ENCODE measurements around the gene FN3KRP. TPM values are rescaled to one million over a fixed set of nuclear protein-coding genes. Genes with fewer than 3 reads are reported as not detected.

The FN3KRP gene
- total RNA-seq, 2 experiments from 2014 or later, result 28.3 to 36.3 TPM

DNA sequence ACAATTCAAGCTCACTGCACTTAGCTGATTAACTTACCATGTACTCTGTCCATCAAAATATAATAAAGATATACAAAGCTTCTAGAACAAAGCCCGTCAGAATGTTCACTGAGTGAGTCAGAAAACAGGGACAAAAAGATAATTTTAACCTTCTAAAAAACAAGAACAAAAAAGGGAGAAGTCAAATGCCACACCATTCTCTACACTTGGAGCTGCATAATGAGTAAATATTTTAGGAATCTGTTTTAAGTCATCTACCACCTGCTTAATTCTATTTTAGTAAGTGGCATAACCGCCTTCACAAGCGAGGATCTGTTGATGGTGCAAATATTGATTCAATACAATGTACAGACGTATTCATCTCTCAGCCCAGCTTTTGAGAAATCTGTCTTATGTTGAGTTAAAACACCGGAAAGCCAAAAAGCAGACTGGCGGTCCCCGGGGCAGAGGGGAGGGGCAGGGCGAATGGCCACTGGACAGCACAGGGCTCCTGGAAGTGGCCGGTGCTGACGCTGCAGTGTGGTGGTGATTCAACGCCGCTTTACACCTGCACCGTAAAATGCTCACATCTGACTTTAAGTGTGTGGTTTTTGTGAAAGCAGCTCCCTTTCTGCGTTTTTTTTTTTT lies 38.1 kb upstream of the FN3KRP start:
- DNase-seq (no peak), ATAC-seq (no peak)
- Mint-ChIP-seq H3K4me3 (no peak overlapping the region), H3K4me1 (no peaks in the 10 kb centered on the region), H3K9me3 (ENCODE audit: low read depth) (peaks cover 11% of the 10 kb centered on the region), H3K27me3 (no peaks in the 10 kb centered on the region), H3K27ac (no peak overlapping the region), H3K36me3 (ENCODE audit: low read depth) (peaks cover 6% of the 10 kb centered on the region)
- POLR2A ChIA-PET, result no interaction called here
- intact Hi-C loops (cut with DNase I, micrococcal nuclease), result no loop called here
- CTCF ChIA-PET, result interaction anchor here (0.6 to 1.2 kb wide), 3 partner anchors 10 to 332 kb away, joined by 3 read pairs; no protein-coding TSS in a partner anchor

GRCh38 chr17:82679586-82680465 lies 36.7 kb upstream of the FN3KRP start:
- DNase-seq (peak; percentile 26), ATAC-seq (no peak)
- Mint-ChIP-seq H3K9me3 (ENCODE audit: low read depth) (peaks cover 11% of the 10 kb centered on the region), H3K27ac (no peak overlapping the region), H3K4me1 (no peaks in the 10 kb centered on the region), H3K27me3 (no peaks in the 10 kb centered on the region), H3K36me3 (ENCODE audit: low read depth) (peaks cover 6% of the 10 kb centered on the region), H3K4me3 (no peak overlapping the region)
- CTCF ChIA-PET, result interaction anchor here (1.2 kb wide), 1 partner anchor 11 kb away, joined by 3 read pairs; no protein-coding TSS in a partner anchor
- intact Hi-C loops (cut with DNase I, micrococcal nuclease), result no loop called here
- POLR2A ChIA-PET, result no interaction called here

DNA sequence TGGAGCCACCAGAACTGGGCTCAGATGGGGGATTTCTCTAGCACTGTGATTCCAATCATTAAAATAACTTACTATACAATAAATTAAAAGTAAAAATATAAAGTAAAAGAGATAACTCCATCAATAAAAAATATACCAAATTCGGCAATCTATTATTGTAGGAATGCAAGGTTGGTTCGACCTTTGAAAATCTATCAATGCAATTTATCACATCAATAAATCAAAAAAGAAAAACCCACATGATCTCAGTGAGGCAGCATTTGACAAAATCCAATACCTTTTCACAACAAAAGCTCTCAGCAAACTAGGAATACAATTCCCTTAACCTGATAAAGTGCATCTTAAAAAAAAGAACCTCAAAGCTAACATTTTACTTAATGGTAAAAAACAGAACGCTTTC lies 35.0 kb upstream of the FN3KRP start:
- no peak overlapping the region for H3K4me3 Mint-ChIP-seq
- DNase-seq (no peak), ATAC-seq (no peak)
- CTCF ChIA-PET, result interaction anchor here (0.7 to 1.1 kb wide), 2 partner anchors 30 to 53 kb away, joined by 3 read pairs; no protein-coding TSS in a partner anchor
- peaks cover 11% of the 10 kb centered on the region for H3K9me3 Mint-ChIP-seq (ENCODE audit: low read depth)
- POLR2A ChIA-PET, result no interaction called here
- no peaks in the 10 kb centered on the region for H3K27me3 Mint-ChIP-seq
- intact Hi-C loops (cut with DNase I, micrococcal nuclease), result no loop called here
- H3K27ac Mint-ChIP-seq, result no peak overlapping the region
- peaks cover 6% of the 10 kb centered on the region for H3K36me3 Mint-ChIP-seq (ENCODE audit: low read depth)
- H3K4me1 Mint-ChIP-seq, result no peaks in the 10 kb centered on the region

DNA sequence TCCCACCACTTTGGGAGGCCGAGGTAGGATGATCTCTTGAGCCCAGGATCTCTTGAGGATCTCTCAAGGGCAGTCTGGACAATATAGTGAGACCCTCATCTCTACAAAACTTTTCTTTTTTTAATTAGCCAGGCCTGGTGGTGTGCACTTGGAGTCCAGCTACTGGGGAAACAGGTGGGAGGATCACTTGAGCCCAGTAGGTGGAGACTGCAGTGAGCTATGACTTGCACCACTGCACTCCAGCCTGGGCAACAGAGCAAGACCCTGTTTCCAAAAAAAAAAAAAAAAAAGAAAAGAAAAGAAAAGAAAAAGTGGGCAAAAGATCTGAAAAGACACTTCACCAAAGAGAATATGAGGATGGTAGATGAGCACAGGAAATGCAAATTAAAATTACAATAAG lies 33.0 kb upstream of the FN3KRP start:
- POLR2A ChIA-PET, result no interaction called here
- no peak overlapping the region for H3K4me3 Mint-ChIP-seq
- CTCF ChIA-PET, result no interaction called here

DNA sequence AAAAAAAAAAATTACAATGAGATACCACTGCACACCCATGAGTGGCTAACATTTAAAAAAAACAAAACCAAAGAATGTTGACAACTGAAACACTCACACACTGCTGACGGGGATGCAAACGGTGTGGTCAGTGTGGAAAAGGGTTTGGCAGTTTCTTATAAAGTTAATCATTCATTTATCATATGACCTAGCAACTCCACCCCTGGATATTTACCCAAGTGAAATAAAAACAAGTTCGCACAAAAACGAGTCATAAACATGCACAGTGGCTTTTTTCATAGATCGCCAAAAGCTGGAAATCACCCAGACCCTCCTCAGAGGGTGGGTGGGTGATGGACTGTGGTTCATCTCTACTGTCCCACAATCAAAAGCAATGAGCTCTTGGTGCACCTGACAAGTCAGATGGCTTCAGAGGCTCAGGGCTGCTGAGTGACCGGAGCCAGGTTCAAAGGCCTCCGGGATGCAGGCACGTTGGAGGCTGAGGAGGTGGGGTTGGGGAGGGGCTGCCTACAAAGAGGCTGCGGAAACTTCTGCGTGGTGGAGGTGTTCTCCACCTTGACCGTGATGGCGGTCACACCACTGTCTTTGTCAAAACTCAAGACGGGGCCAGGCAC lies 32.2 kb upstream of the FN3KRP start:
- Mint-ChIP-seq H3K9me3 (ENCODE audit: low read depth) (peaks cover 11% of the 10 kb centered on the region), H3K27me3 (no peaks in the 10 kb centered on the region), H3K27ac (no peak overlapping the region), H3K36me3 (ENCODE audit: low read depth) (peaks cover 6% of the 10 kb centered on the region), H3K4me1 (no peaks in the 10 kb centered on the region), H3K4me3 (no peak overlapping the region)
- no peak for ATAC-seq
- DNase-seq, result no peak
- ChIA-PET POLR2A (no interaction called here), CTCF (no interaction called here)
- intact Hi-C loops (cut with DNase I, micrococcal nuclease), result no loop called here

More for the DNA sequence above, 33.0 kb upstream of the FN3KRP start:
- H3K36me3 Mint-ChIP-seq (ENCODE audit: low read depth), result peaks cover 6% of the 10 kb centered on the region
- H3K4me1 Mint-ChIP-seq, result no peaks in the 10 kb centered on the region
- ATAC-seq (no peak), DNase-seq (no peak)
- intact Hi-C loops (cut with DNase I, micrococcal nuclease), result no loop called here
- H3K27me3 Mint-ChIP-seq, result no peaks in the 10 kb centered on the region
- no peak overlapping the region for H3K27ac Mint-ChIP-seq
- H3K9me3 Mint-ChIP-seq (ENCODE audit: low read depth), result peaks cover 11% of the 10 kb centered on the region

DNA sequence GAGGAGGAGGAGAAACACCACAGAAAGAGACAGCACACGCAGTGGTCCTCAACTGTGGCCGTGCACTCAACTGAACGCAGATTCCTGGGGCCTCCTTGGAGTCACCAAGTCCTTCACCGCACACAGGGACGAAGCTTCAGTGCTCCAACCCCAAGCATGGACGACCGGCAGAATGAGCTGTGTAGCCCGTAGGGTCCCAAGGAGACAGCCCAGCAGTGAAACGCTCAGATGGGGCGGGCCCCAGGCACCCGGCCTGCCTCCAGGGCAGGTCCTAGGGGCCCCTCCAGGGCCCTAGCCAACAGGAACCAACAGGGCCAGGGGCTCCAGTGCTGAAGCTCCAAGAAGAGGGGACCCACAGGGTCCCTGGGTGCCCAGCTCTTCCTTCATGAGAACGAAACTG lies 31.2 kb upstream of the FN3KRP start:
- POLR2A ChIA-PET, result no interaction called here
- H3K27me3 Mint-ChIP-seq, result no peaks in the 10 kb centered on the region
- no peak overlapping the region for H3K4me3 Mint-ChIP-seq
- peaks cover 4% of the 10 kb centered on the region for H3K4me1 Mint-ChIP-seq
- no peak for ATAC-seq
- intact Hi-C loops (cut with DNase I, micrococcal nuclease), result no loop called here
- H3K9me3 Mint-ChIP-seq (ENCODE audit: low read depth), result peaks cover 11% of the 10 kb centered on the region
- H3K27ac Mint-ChIP-seq, result no peak overlapping the region
- CTCF ChIA-PET, result no interaction called here
- no peak for DNase-seq
- H3K36me3 Mint-ChIP-seq (ENCODE audit: low read depth), result peaks cover 10% of the 10 kb centered on the region

GRCh38 chr17:82686366-82687324 lies 29.9 kb upstream of the FN3KRP start:
- ATAC-seq, result no peak
- peaks cover 7% of the 10 kb centered on the region for H3K36me3 Mint-ChIP-seq (ENCODE audit: low read depth)
- no peak overlapping the region for H3K4me3 Mint-ChIP-seq
- H3K27ac Mint-ChIP-seq, result no peak overlapping the region
- no peak for DNase-seq
- CTCF ChIA-PET, result no interaction called here
- H3K27me3 Mint-ChIP-seq, result no peaks in the 10 kb centered on the region
- POLR2A ChIA-PET, result no interaction called here
- H3K9me3 Mint-ChIP-seq (ENCODE audit: low read depth), result peaks cover 7% of the 10 kb centered on the region
- H3K4me1 Mint-ChIP-seq, result peaks cover 9% of the 10 kb centered on the region
- intact Hi-C loops (cut with DNase I, micrococcal nuclease), result no loop called here

DNA sequence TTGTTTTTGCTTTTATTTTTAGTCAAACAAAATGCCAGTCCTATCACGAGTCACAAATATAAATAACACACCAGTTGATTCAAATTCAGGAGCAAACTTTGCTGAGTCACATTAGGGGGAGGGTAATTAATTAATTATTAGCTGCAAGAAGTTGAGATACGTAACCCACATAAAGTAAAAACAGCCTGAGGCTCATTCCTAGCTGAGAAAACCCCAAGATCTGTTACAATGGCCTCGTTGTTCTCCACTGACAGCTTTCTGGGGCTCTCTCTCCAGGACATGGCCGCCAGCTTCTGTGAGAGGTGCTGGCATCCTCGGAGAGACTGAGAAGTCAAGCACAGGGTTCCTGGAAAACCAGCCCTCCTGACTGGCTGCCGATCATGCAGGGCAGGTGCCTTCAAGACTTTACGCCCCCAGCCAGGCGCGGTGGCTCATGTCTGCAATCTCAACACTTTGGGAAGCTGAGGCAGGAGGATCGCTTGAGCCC lies 29.1 kb upstream of the FN3KRP start:
- intact Hi-C loops (cut with DNase I, micrococcal nuclease), result no loop called here
- no peak for DNase-seq
- H3K36me3 Mint-ChIP-seq (ENCODE audit: low read depth), result peaks cover 4% of the 10 kb centered on the region
- no peak for ATAC-seq
- H3K27me3 Mint-ChIP-seq, result no peaks in the 10 kb centered on the region
- peaks cover 15% of the 10 kb centered on the region for H3K4me1 Mint-ChIP-seq
- H3K4me3 Mint-ChIP-seq, result no peak overlapping the region
- no peak overlapping the region for H3K27ac Mint-ChIP-seq
- ChIA-PET CTCF (interaction anchor here (0.7 kb wide), 1 partner anchor 133 kb away, joined by 5 read pairs; no protein-coding TSS in a partner anchor), POLR2A (no interaction called here)
- no peaks in the 10 kb centered on the region for H3K9me3 Mint-ChIP-seq (ENCODE audit: low read depth)

- Mint-ChIP-seq H3K27me3 (no peaks in the 10 kb centered on the region), H3K27ac (no peak overlapping the region), H3K9me3 (ENCODE audit: low read depth) (no peaks in the 10 kb centered on the region), H3K4me3 (no peak overlapping the region), H3K4me1 (peaks cover 18% of the 10 kb centered on the region), H3K36me3 (ENCODE audit: low read depth) (peaks cover 4% of the 10 kb centered on the region)
- CTCF ChIA-PET, result interaction anchor here (0.6 to 0.7 kb wide), 2 partner anchors 133 to 298 kb away, joined by 4 to 5 read pairs; no protein-coding TSS in a partner anchor
- POLR2A ChIA-PET, result no interaction called here
- DNase-seq, result no peak
- intact Hi-C loops (cut with DNase I, micrococcal nuclease), result no loop called here
- no peak for ATAC-seq
Measured at GRCh38 chr17:82687871-82688270, 28.6 kb upstream of the FN3KRP start.

DNA sequence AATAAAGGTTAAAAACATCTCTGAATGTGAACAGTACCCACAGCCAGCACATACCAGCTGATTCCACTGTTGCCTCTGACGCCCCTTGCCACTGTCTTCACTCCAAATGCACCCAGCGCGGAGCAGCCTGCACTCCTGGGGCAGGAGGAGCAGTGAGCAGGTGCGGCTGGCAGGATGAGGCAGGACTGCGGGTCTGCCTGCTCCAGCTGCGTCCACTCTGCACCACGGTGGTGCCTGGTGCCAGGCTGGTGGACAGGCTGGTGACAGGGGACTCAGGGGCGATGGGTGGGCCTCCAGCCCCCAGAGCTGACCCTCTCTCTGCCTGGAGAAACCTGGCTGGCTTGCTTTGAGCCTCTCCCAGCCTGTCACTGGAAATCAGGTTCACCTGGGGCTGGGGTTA lies 27.4 kb upstream of the FN3KRP start:
- Mint-ChIP-seq H3K4me1 (peaks cover 18% of the 10 kb centered on the region), H3K27ac (no peak overlapping the region), H3K9me3 (ENCODE audit: low read depth) (no peaks in the 10 kb centered on the region), H3K27me3 (no peaks in the 10 kb centered on the region), H3K4me3 (no peak overlapping the region), H3K36me3 (ENCODE audit: low read depth) (peaks cover 4% of the 10 kb centered on the region)
- intact Hi-C loops (cut with DNase I, micrococcal nuclease), result no loop called here
- POLR2A ChIA-PET, result interaction anchor here (0.7 kb wide), 2 partner anchors 13 to 14 kb away, joined by 3 to 5 read pairs; no protein-coding TSS in a partner anchor
- CTCF ChIA-PET, result no interaction called here
- DNase-seq, result no peak
- ATAC-seq, result no peak

Data from activated CD4-positive, alpha-beta T cell treated with anti-CD3 and anti-CD28 coated beads for 36 hours (primary cell).